Endothelial cell of umbilical vein (primary cell): ENCODE results near the gene RAB17.

ENCODE experiments used
- CTCF ChIP-seq, 2 donors: IDR thresholded peaks; 1 replicate in 1 of 2; 2 replicates in 1 of 2; pipeline ENCODE4 v1.5.1; 2011; ENCODE audit warnings: low read length in 2 of 2, mild to moderate bottlenecking in 2 of 2, moderate library complexity in 2 of 2, control low read depth in 1 of 2, inconsistent platforms in 1 of 2, low read depth in 1 of 2; ENCODE audit not compliant: insufficient read depth in 1 of 2; ENCODE audit errors: extremely low read depth in 1 of 2
- EZH2 ChIP-seq: IDR thresholded peaks from 2 replicates; pipeline ENCODE4 v1.6.1; 2012; ENCODE audit warnings: borderline replicate concordance, low read depth, mild to moderate bottlenecking, moderate library complexity, low read length, inconsistent platforms; ENCODE audit not compliant: severe bottlenecking
- FOS ChIP-seq: IDR thresholded peaks from 2 replicates; pipeline ENCODE4 v1.6.1; 2011; ENCODE audit warnings: mild to moderate bottlenecking, low read length, moderate library complexity, borderline replicate concordance; ENCODE audit not compliant: insufficient read depth
- JUN ChIP-seq: IDR thresholded peaks from 2 replicates; pipeline ENCODE4 v1.6.1; 2011; ENCODE audit warnings: borderline replicate concordance, low read depth; ENCODE audit not compliant: insufficient read length, insufficient read depth
- MYC ChIP-seq: IDR thresholded peaks from one replicate; pipeline ENCODE4 v1.6.1; 2011; ENCODE audit warnings: mild to moderate bottlenecking, low read depth, low read length
- POLR2A ChIP-seq: IDR thresholded peaks from 2 replicates; pipeline ENCODE4 v1.6.1; 2012; ENCODE audit warnings: low read depth, mild to moderate bottlenecking, control low read depth, low read length
- POLR2AphosphoS5 ChIP-seq: IDR thresholded peaks from 2 replicates; pipeline ENCODE4 v1.6.1; 2012; ENCODE audit warnings: low read depth, mild to moderate bottlenecking, control low read depth, low read length, moderate library complexity; ENCODE audit not compliant: insufficient read depth

DNA sequence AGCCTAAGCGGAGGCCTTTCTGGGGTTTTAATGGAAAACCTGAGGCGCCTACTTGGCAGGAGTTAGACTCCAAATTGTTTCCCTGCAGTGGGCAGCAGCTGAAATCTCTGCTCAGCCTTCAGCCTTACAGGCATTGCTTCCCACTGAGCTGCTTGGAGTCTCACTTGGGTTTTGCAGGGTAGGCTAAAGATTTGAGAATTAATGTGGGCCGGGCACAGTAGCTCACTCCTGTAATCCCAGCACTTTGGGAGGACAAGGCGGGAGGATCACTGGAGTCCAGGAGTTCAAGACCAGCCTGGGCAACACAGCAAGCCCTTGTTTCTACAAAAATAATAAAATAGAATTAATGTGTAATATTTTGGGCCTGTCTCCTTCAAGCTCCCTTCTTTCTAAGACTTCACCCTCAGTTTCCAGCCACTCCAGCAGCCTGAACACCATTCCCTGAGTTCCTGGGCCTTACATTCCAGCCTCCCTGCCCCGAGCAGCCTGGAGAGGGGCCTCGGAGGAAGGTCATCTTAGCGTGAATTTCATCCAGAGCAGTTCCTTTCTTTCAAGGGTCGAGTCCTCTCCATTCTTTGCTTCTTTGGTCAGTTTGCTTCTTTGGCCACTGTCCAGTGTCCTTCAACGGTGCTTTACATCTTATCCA lies 9.1 kb upstream of the RAB17 start:
- no peak for TF ChIP-seq CTCF (IDR thresholded peaks at IDR 0.05; ENCODE audit: extremely low read depth in 1 of 2, insufficient read depth in 1 of 2, low read depth in 1 of 2, low read length in 2 of 2)
- no peak for TF ChIP-seq EZH2
- no peak for TF ChIP-seq POLR2AphosphoS5
- no peak for TF ChIP-seq POLR2A
- no peak for TF ChIP-seq MYC
- TF ChIP-seq FOS, result no peak
- no peak for TF ChIP-seq JUN
